Body of pancreas (tissue), 4 donors: ENCODE results near the gene CPSF4.

Source experiments
- CTCF ChIP-seq, 7 experiments: fragments of 450-650 bp in 4 of 7; fragments of 200-600 bp in 3 of 7; sonication (generic) in 3 of 7; IDR thresholded peaks; one replicate each; pipeline ENCODE4 v1.5.1; 2016 to 2019; ENCODE audit warnings: antibody characterized with exemption in 7 of 7
- POLR2A ChIP-seq, 3 donors: fragments of 450-650 bp; IDR thresholded peaks; one replicate each; pipeline ENCODE4 v1.6.1; 2016; ENCODE audit warnings: antibody characterized with exemption in 3 of 3, mild to moderate bottlenecking in 2 of 3

- TF ChIP-seq CTCF (IDR thresholded peaks at IDR 0.05) (no peak), POLR2A (IDR thresholded peaks at IDR 0.05) (no peak)
These were observed 39.1 kb upstream of the CPSF4 start for GRCh38 chr7:99399597-99399996.
